HL-60 (cell line): ENCODE data around the gene ZFYVE28.

Experiments used
- POLR2AphosphoS5 ChIP-seq: IDR thresholded peaks from 2 replicates; pipeline ENCODE4 v1.6.1; 2012; ENCODE audit warnings: low read depth
- REST ChIP-seq: IDR thresholded peaks from 2 replicates; pipeline ENCODE4 v1.6.1; 2012; ENCODE audit warnings: low read depth; ENCODE audit not compliant: insufficient replicate concordance
- TF ChIP-seq, protein P1 (sequence below): IDR thresholded peaks from one replicate; pipeline ENCODE4 v1.5.1; 2011; ENCODE audit warnings: low read length, control low read depth, inconsistent platforms; ENCODE audit not compliant: insufficient read depth

DNA sequence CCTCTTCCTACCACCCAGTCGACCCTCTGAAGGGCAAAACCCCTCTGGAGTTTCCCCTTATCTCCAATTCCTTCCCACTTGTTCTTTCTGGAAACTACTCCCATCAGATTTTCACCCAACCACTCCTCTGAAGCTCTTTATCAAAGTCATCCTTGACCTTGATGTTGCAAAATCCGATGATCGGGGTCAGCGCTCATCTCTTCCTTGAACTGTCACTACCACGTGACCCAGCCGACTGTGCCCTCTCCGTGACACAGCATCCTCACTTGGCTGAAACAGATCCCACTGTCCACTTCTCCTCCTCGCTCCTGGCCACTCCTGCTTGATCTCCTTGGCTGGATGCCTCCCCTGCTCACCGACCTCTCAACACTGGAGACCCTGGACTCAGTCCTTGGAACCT is 1.4 kb upstream of the ZFYVE28 start:
- TF ChIP-seq, protein P1, sequence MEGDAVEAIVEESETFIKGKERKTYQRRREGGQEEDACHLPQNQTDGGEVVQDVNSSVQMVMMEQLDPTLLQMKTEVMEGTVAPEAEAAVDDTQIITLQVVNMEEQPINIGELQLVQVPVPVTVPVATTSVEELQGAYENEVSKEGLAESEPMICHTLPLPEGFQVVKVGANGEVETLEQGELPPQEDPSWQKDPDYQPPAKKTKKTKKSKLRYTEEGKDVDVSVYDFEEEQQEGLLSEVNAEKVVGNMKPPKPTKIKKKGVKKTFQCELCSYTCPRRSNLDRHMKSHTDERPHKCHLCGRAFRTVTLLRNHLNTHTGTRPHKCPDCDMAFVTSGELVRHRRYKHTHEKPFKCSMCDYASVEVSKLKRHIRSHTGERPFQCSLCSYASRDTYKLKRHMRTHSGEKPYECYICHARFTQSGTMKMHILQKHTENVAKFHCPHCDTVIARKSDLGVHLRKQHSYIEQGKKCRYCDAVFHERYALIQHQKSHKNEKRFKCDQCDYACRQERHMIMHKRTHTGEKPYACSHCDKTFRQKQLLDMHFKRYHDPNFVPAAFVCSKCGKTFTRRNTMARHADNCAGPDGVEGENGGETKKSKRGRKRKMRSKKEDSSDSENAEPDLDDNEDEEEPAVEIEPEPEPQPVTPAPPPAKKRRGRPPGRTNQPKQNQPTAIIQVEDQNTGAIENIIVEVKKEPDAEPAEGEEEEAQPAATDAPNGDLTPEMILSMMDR = no peak
- TF ChIP-seq POLR2AphosphoS5 (no peak), REST (no peak)
